GM06990 (cell line): ENCODE measurements around the gene ALOX5.
A peak's percentile ranks its signal among the peaks of the same experiment; 100 is the strongest.

Source experiments
- DNase-seq: peaks from one replicate; pipeline ENCODE4 v3.0.0-alpha.2; 2011; ENCODE audit not compliant: insufficient read length; ENCODE audit errors: extremely low read depth
- H3K27me3 ChIP-seq: replicated peaks from 2 replicates; pipeline ENCODE4 v1.6.0; 2011; ENCODE audit warnings: low read length; ENCODE audit not compliant: control insufficient read depth, insufficient read depth
- H3K36me3 ChIP-seq: 2 replicates; pipeline ENCODE4 v1.5.1; 2011; ENCODE audit warnings: low read length; ENCODE audit not compliant: control insufficient read depth, insufficient read depth
- H3K4me3 ChIP-seq: replicated peaks from 2 replicates; pipeline ENCODE4 v1.5.1; 2011; ENCODE audit warnings: low read depth, mild to moderate bottlenecking, control low read depth, low read length
- CTCF ChIP-seq: IDR thresholded peaks from 2 replicates; pipeline ENCODE4 v1.5.1; 2011; ENCODE audit warnings: low read length, control low read depth, mild to moderate bottlenecking, inconsistent platforms; ENCODE audit not compliant: insufficient read depth, poor library complexity, severe bottlenecking

ALOX5 gene

GRCh38 chr10:45460235-45460878, 86.3 kb downstream of the ALOX5 start:
- no peak for TF ChIP-seq CTCF
- Histone ChIP-seq H3K36me3 (peaks cover 8% of the 10 kb centered on the region), H3K4me3 (peak overlapping the region; percentile 37), H3K27me3 (no peaks in the 10 kb centered on the region)
- DNase-seq: no peak

- Histone ChIP-seq H3K4me3 (peak overlapping the region; percentile 16; the same call in 1 of the 2 replicates), H3K36me3 (peaks cover 8% of the 10 kb centered on the region), H3K27me3 (no peaks in the 10 kb centered on the region)
- no peak for TF ChIP-seq CTCF
- peak; percentile 78 for DNase-seq
Observed at GRCh38 chr10:45461034-45461433, 87.0 kb downstream of the ALOX5 start.

- Histone ChIP-seq H3K4me3 (peak overlapping the region; percentile 6; the same call in 1 of the 2 replicates), H3K27me3 (no peaks in the 10 kb centered on the region), H3K36me3 (peaks cover 3% of the 10 kb centered on the region; the same call in 1 of the 2 replicates)
- no peak for TF ChIP-seq CTCF
- DNase-seq: no peak
Observed at GRCh38 chr10:45463244-45464116, 89.5 kb downstream of the ALOX5 start.

- H3K27me3 ChIP-seq: no peaks in the 10 kb centered on the region
- peak overlapping the region; percentile 42 for H3K4me3 ChIP-seq
- DNase-seq: peak; percentile 71
- TF ChIP-seq CTCF: peak; percentile 93
- no peaks in the 10 kb centered on the region for H3K36me3 ChIP-seq
Observed at GRCh38 chr10:45464958-45465567, 91.0 kb downstream of the ALOX5 start.

GRCh38 chr10:45466784-45467183, 92.8 kb downstream of the ALOX5 start:
- Histone ChIP-seq H3K4me3 (no peak overlapping the region), H3K27me3 (no peaks in the 10 kb centered on the region), H3K36me3 (no peaks in the 10 kb centered on the region)
- DNase-seq: no peak
- TF ChIP-seq CTCF: no peak
